Transverse colon (tissue), 3 donors: Measurements from ENCODE around the gene CPNE8.

Experiments
- EP300 ChIP-seq: sonication (generic); formaldehyde crosslinking; IDR thresholded peaks from one replicate; pipeline ENCODE4 v1.6.1; 2017; ENCODE audit warnings: antibody characterized with exemption, low read depth
- POLR2A ChIP-seq: fragments of 450-650 bp; IDR thresholded peaks from one replicate; pipeline ENCODE4 v1.6.1; 2016; ENCODE audit warnings: antibody characterized with exemption, mild to moderate bottlenecking, moderate library complexity
- TF ChIP-seq, protein P1 (sequence below), 5 experiments: fragments of 200-600 bp in 3 of 5; fragments of 450-650 bp in 2 of 5; sonication (generic) in 3 of 5; IDR thresholded peaks; 1 replicate in 2 of 5; 2 replicates in 3 of 5; pipeline ENCODE4 v1.5.1; 2016 to 2017; ENCODE audit warnings: antibody characterized with exemption in 5 of 5, inconsistent platforms in 3 of 5, mild to moderate bottlenecking in 2 of 5, moderate library complexity in 1 of 5

DNA sequence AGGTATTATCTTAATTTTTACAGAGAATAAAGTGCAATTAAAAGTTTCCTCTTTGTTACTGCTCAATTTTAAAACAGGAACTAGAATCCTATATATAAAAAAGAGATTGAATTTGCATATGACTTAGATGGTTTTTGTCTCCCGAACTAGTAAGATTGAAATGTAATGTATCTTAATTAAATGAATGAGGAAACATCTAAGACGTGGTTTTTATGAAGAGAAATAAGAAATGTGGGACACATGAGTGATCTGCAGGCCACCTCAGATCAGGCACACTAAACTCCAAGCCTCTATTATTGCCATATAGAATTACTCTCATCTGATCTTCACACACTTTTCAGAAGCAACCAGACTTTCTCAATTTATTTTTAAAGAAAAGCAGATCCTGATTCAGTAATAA, 158.6 kb downstream of the CPNE8 start:
- TF ChIP-seq POLR2A (no peak), EP300 (no peak)
- TF ChIP-seq, protein P1, sequence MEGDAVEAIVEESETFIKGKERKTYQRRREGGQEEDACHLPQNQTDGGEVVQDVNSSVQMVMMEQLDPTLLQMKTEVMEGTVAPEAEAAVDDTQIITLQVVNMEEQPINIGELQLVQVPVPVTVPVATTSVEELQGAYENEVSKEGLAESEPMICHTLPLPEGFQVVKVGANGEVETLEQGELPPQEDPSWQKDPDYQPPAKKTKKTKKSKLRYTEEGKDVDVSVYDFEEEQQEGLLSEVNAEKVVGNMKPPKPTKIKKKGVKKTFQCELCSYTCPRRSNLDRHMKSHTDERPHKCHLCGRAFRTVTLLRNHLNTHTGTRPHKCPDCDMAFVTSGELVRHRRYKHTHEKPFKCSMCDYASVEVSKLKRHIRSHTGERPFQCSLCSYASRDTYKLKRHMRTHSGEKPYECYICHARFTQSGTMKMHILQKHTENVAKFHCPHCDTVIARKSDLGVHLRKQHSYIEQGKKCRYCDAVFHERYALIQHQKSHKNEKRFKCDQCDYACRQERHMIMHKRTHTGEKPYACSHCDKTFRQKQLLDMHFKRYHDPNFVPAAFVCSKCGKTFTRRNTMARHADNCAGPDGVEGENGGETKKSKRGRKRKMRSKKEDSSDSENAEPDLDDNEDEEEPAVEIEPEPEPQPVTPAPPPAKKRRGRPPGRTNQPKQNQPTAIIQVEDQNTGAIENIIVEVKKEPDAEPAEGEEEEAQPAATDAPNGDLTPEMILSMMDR (IDR thresholded peaks at IDR 0.05) = no peak
